Mesodermal cell (in vitro differentiated cells): ENCODE data around the gene CIP2A.

Experiments
- H3K27ac ChIP-seq: 2 replicates; pipeline ENCODE4 v1.7.0; 2013; ENCODE audit warnings: mild to moderate bottlenecking, low read depth, low read length, moderate library complexity; ENCODE audit not compliant: severe bottlenecking
- H3K36me3 ChIP-seq: 2 replicates; pipeline ENCODE4 v1.7.1; 2013; ENCODE audit warnings: mild to moderate bottlenecking, low read length, moderate library complexity; ENCODE audit not compliant: control insufficient read depth, insufficient read depth
- H3K4me1 ChIP-seq: one replicate; pipeline ENCODE4 v1.7.1; 2013; ENCODE audit warnings: mild to moderate bottlenecking, low read length; ENCODE audit not compliant: insufficient read depth, control insufficient read depth, poor library complexity, severe bottlenecking
- H3K4me3 ChIP-seq: 2 replicates; pipeline ENCODE4 v1.7.0; 2013; ENCODE audit warnings: low read length, control low read depth, mild to moderate bottlenecking; ENCODE audit not compliant: insufficient read depth, poor library complexity, severe bottlenecking; ENCODE audit errors: extremely low read depth
- H3K9me3 ChIP-seq: 2 replicates; pipeline ENCODE4 v1.7.1; 2013; ENCODE audit warnings: mild to moderate bottlenecking, low read length, moderate library complexity; ENCODE audit not compliant: control insufficient read depth
- WGBS, 2 experiments: methylation state at CpG; one replicate each; pipeline ENCODE4 v1.1.5; 2013; ENCODE audit warnings: missing lambda C conversion rate in 2 of 2; ENCODE audit not compliant: insufficient coverage in 2 of 2; 5-methylcytosine and 5-hydroxymethylcytosine counted together

The CIP2A gene

DNA sequence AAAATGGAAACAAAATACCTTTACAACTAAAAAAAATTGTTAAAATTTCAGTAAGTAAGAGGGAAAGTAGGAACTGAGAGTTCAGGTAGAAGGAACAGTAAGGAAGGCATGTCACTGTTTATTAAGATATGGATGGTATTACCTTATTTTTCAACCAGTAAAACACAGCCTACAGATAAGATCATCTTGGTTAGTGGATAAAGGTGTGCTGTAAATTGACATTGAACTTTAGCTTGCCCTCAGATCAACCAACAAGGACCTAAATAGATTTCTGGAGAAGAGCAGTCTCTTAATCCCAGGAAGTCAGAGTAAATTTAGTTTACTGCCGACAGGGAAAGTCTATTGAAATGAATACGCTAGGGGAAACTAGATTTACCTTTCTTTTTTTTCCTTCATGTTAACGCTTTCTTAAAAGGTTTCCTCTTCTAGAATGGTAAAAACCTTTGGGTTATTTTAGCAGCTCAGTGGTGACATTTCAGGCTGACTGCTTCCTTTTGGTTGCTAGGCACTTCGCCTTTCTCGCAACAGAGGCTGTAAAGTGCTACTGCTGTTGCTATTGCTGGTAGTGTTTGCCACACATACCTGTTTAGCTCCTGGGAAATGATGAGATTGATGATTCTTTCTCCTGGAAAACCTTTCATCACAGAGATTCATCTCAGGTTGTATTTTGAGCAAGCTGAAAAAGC is 13.2 kb upstream of the CIP2A start:
- H3K27ac ChIP-seq, result peak overlapping the region; percentile 73
- H3K9me3 ChIP-seq, result peaks cover 10% of the 10 kb centered on the region
- H3K36me3 ChIP-seq, result peaks cover 4% of the 10 kb centered on the region
- peaks cover 7% of the 10 kb centered on the region for H3K4me1 ChIP-seq
- 40 to 92% methylated on average over 1 to 2 of the region's 5 CpGs for WGBS, 2 experiments
- no peak overlapping the region for H3K4me3 ChIP-seq

GRCh38 chr3:108599677-108600409 is 10.6 kb upstream of the CIP2A start:
- Histone ChIP-seq H3K4me3 (no peak overlapping the region), H3K4me1 (peaks cover 7% of the 10 kb centered on the region), H3K27ac (no peak overlapping the region), H3K36me3 (peaks cover 4% of the 10 kb centered on the region), H3K9me3 (peaks cover 10% of the 10 kb centered on the region)
- no CpG with 5 or more reads among the region's 1 CpG for WGBS, 2 experiments

DNA sequence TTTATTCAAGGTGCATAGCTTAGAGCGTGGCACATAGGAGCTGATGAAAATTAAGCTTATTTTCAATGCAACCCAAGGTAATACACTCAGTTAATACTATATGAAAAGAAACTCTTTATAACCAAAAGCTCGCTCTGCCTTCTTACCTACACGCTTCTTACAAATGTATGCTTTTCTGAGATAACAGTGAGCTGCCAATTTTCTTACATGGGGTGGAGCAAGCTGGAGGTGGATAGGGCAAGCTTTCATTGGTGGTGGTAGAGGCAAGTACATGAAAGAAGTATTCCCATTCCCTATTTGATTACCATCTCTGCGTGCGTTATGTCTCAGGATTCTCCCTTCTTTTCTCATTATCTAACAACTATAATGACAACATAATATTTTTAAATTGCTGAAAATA is 9.1 kb upstream of the CIP2A start:
- Histone ChIP-seq H3K4me3 (no peak overlapping the region), H3K4me1 (peaks cover 3% of the 10 kb centered on the region), H3K27ac (no peak overlapping the region), H3K36me3 (peaks cover 4% of the 10 kb centered on the region), H3K9me3 (peaks cover 10% of the 10 kb centered on the region)
- WGBS, 2 experiments, result no CpG with 5 or more reads among the region's 5 CpGs

GRCh38 chr3:108595321-108595720 is 6.1 kb upstream of the CIP2A start:
- WGBS, 2 experiments, result no CpG with 5 or more reads among the region's 2 CpGs
- H3K4me3 ChIP-seq, result no peak overlapping the region
- H3K9me3 ChIP-seq, result no peaks in the 10 kb centered on the region
- H3K4me1 ChIP-seq, result peaks cover 4% of the 10 kb centered on the region
- no peak overlapping the region for H3K27ac ChIP-seq
- peaks cover 4% of the 10 kb centered on the region for H3K36me3 ChIP-seq

DNA sequence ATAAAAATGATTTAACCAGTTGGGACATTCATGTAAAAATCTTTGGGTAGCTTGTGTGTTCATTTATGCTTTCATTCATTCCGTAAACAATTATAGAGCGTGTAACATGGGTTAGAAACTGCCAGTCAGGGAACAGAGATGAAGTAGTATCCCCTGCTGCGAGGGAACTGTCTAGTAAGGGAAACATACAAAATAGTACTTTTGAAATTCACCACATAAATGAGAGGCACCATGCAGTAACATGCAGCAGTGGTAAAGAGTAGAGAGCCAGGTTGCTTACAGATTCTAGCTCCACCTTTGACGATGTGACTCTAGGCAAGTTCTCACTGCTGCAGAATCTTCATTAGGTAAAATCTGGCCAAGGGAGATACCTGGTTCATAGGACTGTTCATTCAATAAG is 1.2 kb upstream of the CIP2A start:
- Histone ChIP-seq H3K9me3 (no peaks in the 10 kb centered on the region), H3K27ac (peak overlapping the region; percentile 98), H3K4me1 (peaks cover 14% of the 10 kb centered on the region), H3K4me3 (peak overlapping the region; percentile 79), H3K36me3 (no peaks in the 10 kb centered on the region)
- 57 to 66% methylated on average over 1 to 3 of the region's 4 CpGs for WGBS, 2 experiments

GRCh38 chr3:108589998-108590323 is 723 bp upstream of the CIP2A start:
- Histone ChIP-seq H3K36me3 (peaks cover 3% of the 10 kb centered on the region), H3K27ac (peak overlapping the region; percentile 98), H3K4me1 (peaks cover 14% of the 10 kb centered on the region), H3K4me3 (peak overlapping the region; percentile 79), H3K9me3 (no peaks in the 10 kb centered on the region)
- WGBS, 2 experiments, result 0% methylated on average over 4 to 8 of the region's 11 CpGs

GRCh38 chr3:108588601-108589000 is 637 bp downstream of the CIP2A start:
- H3K36me3 ChIP-seq, result peaks cover 15% of the 10 kb centered on the region
- peaks cover 14% of the 10 kb centered on the region for H3K4me1 ChIP-seq
- H3K9me3 ChIP-seq, result no peaks in the 10 kb centered on the region
- 0% methylated on average over 1 of the region's 8 CpGs; no CpG with 5 or more reads in 1 of the 2 experiments for WGBS, 2 experiments
- H3K27ac ChIP-seq, result peak overlapping the region; percentile 98
- H3K4me3 ChIP-seq, result peak overlapping the region; percentile 79

DNA sequence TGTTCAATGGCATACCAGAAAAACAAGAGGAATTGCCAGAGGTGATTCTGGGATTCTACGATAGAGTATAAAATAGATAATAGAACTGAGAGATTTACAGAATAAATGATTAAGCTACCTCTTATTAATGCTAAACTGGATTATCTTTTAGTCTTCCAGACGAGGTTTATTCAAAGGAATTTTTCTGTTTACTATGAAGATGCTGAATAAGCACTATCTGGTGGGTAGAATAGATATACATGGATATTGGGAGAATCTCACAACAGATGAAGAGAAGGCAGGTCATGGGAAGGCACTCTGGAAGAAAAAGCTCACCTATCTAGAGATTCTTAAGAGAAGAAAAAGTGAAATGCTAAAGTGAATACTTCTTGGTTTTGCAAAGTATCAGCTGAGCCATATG is 11.2 kb downstream of the CIP2A start:
- no peaks in the 10 kb centered on the region for H3K4me1 ChIP-seq
- WGBS, 2 experiments, result no CpG with 5 or more reads among the region's 2 CpGs
- H3K9me3 ChIP-seq, result no peaks in the 10 kb centered on the region
- H3K27ac ChIP-seq, result no peak overlapping the region
- H3K4me3 ChIP-seq, result no peak overlapping the region
- H3K36me3 ChIP-seq, result peaks cover 48% of the 10 kb centered on the region

DNA sequence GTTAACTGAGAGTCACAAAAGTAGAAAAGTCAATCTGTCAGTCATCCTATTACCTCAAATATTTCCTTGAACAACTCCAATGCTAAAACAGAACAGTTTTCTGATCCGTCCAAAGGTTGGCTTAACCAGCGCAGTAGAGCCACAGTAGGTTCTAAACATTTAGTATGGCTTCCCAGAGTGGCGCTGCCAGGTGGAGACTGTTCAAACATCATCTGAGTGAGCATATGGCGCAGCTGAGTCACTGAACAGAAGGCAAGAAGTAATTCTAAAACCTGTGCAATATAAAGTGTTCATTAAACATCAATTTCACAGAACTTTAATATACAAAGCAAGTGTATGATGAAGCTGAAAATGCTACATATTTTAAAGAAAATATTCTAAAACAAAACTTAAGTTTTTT is 19.9 kb downstream of the CIP2A start:
- Histone ChIP-seq H3K9me3 (no peaks in the 10 kb centered on the region), H3K4me3 (no peak overlapping the region), H3K36me3 (peaks cover 13% of the 10 kb centered on the region), H3K4me1 (no peaks in the 10 kb centered on the region), H3K27ac (no peak overlapping the region)
- WGBS, 2 experiments, result 100% methylated on average over 2 of the region's 4 CpGs

- Histone ChIP-seq H3K4me3 (no peak overlapping the region), H3K27ac (no peak overlapping the region), H3K9me3 (no peaks in the 10 kb centered on the region), H3K4me1 (no peaks in the 10 kb centered on the region), H3K36me3 (peaks cover 19% of the 10 kb centered on the region)
- 100% methylated on average over 1 of the region's 1 CpG; no CpG with 5 or more reads in 1 of the 2 experiments for WGBS, 2 experiments
Measured at GRCh38 chr3:108566599-108566998, 22.6 kb downstream of the CIP2A start.

- Histone ChIP-seq H3K27ac (no peak overlapping the region), H3K9me3 (no peaks in the 10 kb centered on the region), H3K4me1 (no peaks in the 10 kb centered on the region), H3K36me3 (peaks cover 30% of the 10 kb centered on the region), H3K4me3 (no peak overlapping the region)
- no CpG with 5 or more reads among the region's 3 CpGs for WGBS, 2 experiments
Measured at GRCh38 chr3:108565506-108565905, 23.7 kb downstream of the CIP2A start.
